ENCODE results near the gene ZFAND3.

ZFAND3 gene

DNA sequence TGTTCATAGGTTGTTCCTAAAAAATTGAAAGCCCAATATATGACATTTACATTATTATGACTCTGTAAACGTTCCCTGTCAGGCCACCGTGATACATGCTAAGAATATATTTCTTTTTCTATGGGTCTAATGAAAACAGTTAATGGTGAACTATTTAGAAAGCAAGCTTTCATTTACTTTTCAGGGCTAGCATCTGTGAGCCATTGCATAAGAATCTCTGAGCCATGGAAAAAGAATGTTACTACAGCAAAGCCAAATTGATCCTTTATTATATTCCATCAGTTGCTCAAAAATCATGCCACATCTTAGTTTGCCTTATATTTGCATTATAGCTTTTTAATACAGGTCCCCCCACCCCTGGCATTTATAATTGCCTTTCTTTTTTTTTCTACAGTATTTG is 275.5 kb downstream of the ZFAND3 start:
- H3K27me3 ChIP-seq (ENCODE audit: control insufficient read depth, insufficient read depth, low read length) = no peaks in the 10 kb centered on the region
- no peak overlapping the region for H3K4me3 ChIP-seq (ENCODE audit: low read length)

DNA sequence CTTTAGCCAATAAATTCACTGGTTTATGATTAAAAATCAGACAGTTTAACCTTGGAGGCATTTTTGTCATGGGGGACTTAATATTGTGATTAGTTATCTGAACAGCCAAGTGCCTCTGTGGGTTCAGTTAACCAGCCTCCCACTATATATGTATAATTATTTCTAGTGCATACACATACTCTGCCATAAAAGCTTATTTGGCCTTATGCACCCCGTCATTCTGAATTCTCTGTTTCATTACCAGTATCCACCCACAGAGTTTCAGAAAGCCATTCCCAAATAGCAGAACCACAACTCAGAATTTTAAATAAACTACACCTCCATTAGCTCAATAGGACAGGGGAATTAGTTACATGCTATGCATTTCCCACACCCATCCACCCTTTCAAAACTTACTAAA is 279.7 kb downstream of the ZFAND3 start:
- Histone ChIP-seq H3K4me3 (ENCODE audit: low read length) (no peak overlapping the region), H3K9ac (ENCODE audit: low read length) (no peak overlapping the region), H3K27me3 (ENCODE audit: control insufficient read depth, insufficient read depth, low read length) (no peaks in the 10 kb centered on the region), H3K36me3 (ENCODE audit: control insufficient read depth, insufficient read depth, low read length) (no peaks in the 10 kb centered on the region), H3K4me1 (ENCODE audit: control insufficient read depth, insufficient read depth, low read length) (no peaks in the 10 kb centered on the region), H3K27ac (ENCODE audit: low read depth, low read length) (no peak overlapping the region)

More for the DNA sequence above, 275.5 kb downstream of the ZFAND3 start:
- Histone ChIP-seq H3K4me1 (ENCODE audit: control insufficient read depth, insufficient read depth, low read length) (peaks cover 23% of the 10 kb centered on the region), H3K9ac (ENCODE audit: low read length) (no peak overlapping the region), H3K27ac (ENCODE audit: low read depth, low read length) (no peak overlapping the region), H3K36me3 (ENCODE audit: control insufficient read depth, insufficient read depth, low read length) (no peaks in the 10 kb centered on the region)

DNA sequence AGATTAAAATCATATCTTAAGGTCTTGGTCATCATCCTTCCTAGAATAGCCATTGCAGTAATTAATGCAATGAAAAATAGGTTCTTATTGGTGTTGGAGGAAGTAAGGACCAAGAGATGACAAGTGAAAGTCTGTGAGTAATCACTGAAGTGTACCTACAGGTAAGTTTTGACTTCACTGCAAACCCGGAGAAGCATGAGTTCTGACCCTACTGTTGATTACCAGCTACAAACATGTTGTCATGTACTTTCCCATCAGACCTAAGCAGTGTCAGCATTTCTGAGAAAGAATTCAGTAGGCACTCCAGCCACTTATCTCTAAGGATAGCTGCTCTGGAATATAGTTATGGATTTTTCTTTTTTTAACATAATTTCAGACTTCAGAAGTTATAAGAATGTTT is 280.9 kb downstream of the ZFAND3 start:
- Histone ChIP-seq H3K4me1 (ENCODE audit: control insufficient read depth, insufficient read depth, low read length) (no peaks in the 10 kb centered on the region), H3K4me3 (ENCODE audit: low read length) (no peak overlapping the region), H3K9ac (ENCODE audit: low read length) (no peak overlapping the region), H3K27me3 (ENCODE audit: control insufficient read depth, insufficient read depth, low read length) (no peaks in the 10 kb centered on the region), H3K36me3 (ENCODE audit: control insufficient read depth, insufficient read depth, low read length) (no peaks in the 10 kb centered on the region), H3K27ac (ENCODE audit: low read depth, low read length) (no peak overlapping the region)

DNA sequence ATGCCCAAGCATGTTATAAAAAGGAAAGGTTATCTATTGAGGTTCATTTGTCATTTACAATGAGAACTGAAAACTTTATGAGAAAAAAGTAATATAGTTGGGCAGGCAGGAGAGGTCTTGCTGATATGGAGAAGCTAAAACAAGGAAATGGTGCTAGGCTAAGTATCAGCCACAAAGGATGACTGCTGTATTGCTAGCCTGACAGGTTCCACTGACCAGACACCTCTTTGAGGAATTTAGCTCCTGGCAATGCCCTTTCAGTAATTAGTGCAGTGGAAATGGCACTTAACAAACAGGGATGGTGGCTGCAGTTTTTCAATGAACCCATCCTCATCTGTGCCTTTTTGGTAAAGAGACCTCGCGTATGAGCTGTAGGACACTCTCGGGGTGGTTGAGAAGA is 284.4 kb downstream of the ZFAND3 start:
- Histone ChIP-seq H3K4me3 (ENCODE audit: low read length) (no peak overlapping the region), H3K4me1 (ENCODE audit: control insufficient read depth, insufficient read depth, low read length) (no peaks in the 10 kb centered on the region), H3K27ac (ENCODE audit: low read depth, low read length) (no peak overlapping the region), H3K9ac (ENCODE audit: low read length) (no peak overlapping the region), H3K27me3 (ENCODE audit: control insufficient read depth, insufficient read depth, low read length) (no peaks in the 10 kb centered on the region), H3K36me3 (ENCODE audit: control insufficient read depth, insufficient read depth, low read length) (no peaks in the 10 kb centered on the region)

DNA sequence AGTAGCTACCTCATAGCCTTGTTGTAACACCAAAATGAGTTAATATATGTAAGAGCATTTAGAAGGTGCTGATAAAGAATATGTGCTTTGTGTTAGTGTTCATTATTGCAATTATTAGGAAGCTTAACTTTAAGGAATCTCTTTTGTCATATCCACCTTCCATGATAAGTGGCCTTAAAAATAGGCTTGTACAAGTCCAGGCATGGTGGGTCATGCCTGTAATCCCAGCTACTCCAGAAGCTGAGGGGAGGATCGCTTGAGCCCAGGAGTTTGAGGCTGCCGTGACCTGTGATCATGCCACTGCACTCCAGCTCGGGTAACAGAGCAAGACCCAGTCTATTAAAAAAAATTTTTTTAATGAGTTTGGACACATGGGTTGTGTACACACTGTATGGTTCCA is 285.5 kb downstream of the ZFAND3 start:
- H3K27me3 ChIP-seq (ENCODE audit: control insufficient read depth, insufficient read depth, low read length) = no peaks in the 10 kb centered on the region
- H3K9ac ChIP-seq (ENCODE audit: low read length) = no peak overlapping the region
- no peaks in the 10 kb centered on the region for H3K36me3 ChIP-seq (ENCODE audit: control insufficient read depth, insufficient read depth, low read length)
- H3K27ac ChIP-seq (ENCODE audit: low read depth, low read length) = no peak overlapping the region
- no peak overlapping the region for H3K4me3 ChIP-seq (ENCODE audit: low read length)
- no peaks in the 10 kb centered on the region for H3K4me1 ChIP-seq (ENCODE audit: control insufficient read depth, insufficient read depth, low read length)

DNA sequence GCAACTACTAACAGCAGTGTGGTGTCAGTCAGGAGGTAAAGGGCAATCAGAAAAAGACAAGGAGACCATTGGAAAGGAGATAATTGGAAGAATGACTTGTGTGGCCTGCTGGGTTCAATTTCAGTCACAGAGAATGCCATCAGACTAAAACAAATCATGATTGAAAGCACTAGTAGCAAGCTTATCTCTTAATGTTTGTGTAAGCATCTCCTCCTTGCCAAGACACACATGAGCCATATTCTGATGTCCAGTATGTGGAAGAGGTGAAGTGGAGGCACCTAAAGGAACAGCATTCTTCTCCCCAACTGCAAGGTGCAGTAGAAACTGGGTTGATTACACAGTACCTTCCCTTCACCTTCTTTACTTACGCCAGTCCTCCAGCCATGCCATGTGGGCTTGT is 287.5 kb downstream of the ZFAND3 start:
- H3K4me1 ChIP-seq (ENCODE audit: control insufficient read depth, insufficient read depth, low read length) = peaks cover 4% of the 10 kb centered on the region
- H3K36me3 ChIP-seq (ENCODE audit: control insufficient read depth, insufficient read depth, low read length) = no peaks in the 10 kb centered on the region
- no peaks in the 10 kb centered on the region for H3K27me3 ChIP-seq (ENCODE audit: control insufficient read depth, insufficient read depth, low read length)
- no peak overlapping the region for H3K4me3 ChIP-seq (ENCODE audit: low read length)
- H3K9ac ChIP-seq (ENCODE audit: low read length) = no peak overlapping the region
- no peak overlapping the region for H3K27ac ChIP-seq (ENCODE audit: low read depth, low read length)

DNA sequence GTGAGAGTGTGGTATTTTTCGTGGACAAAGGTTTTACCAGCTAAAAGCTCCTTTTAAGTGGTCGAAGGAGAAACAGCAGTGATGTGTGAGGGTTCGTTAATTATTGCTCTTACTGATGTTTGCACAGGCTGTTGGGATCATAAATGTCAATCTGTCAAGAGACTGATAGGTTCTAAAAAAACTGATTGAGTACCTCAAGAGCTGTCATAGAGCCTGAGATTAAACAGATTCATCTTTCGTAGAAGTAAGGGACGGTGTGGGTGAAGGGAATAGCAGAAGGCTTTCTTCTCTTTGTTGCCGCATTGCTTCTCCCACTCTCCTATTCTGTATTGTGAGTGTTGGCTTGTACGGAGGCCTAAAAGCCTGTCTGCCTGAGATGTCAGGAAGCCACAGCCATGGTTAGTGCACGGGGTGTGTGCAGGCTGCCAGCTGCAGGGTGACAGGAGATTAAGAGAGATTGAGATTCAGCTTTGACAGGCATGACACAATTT is 291.0 kb downstream of the ZFAND3 start:
- H3K4me3 ChIP-seq (ENCODE audit: low read length) = no peak overlapping the region
- H3K4me1 ChIP-seq (ENCODE audit: control insufficient read depth, insufficient read depth, low read length) = peaks cover 4% of the 10 kb centered on the region
- H3K9ac ChIP-seq (ENCODE audit: low read length) = no peak overlapping the region
- no peaks in the 10 kb centered on the region for H3K36me3 ChIP-seq (ENCODE audit: control insufficient read depth, insufficient read depth, low read length)
- H3K27me3 ChIP-seq (ENCODE audit: control insufficient read depth, insufficient read depth, low read length) = no peaks in the 10 kb centered on the region
- H3K27ac ChIP-seq (ENCODE audit: low read depth, low read length) = no peak overlapping the region

DNA sequence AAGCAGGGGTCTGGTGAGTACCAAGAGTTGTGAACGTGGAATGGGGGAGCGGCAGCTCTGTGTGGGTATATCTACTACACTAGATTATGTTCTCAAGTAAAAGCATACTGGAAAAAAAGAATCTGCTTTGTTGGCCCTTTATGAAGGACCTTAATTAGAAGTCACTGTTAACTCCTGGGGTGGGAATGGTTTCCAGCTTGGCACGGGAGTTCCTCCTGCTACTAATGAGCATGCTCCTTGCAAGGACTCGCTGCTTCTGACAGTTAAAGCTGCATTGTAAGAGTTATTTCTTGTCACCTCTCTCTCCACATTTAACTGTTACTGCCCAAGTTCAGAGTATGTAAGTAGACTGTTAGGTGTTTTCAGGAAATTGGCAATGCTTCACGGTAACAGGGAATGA is 292.7 kb downstream of the ZFAND3 start:
- H3K27me3 ChIP-seq (ENCODE audit: control insufficient read depth, insufficient read depth, low read length) = no peaks in the 10 kb centered on the region
- H3K9ac ChIP-seq (ENCODE audit: low read length) = no peak overlapping the region
- peaks cover 4% of the 10 kb centered on the region for H3K4me1 ChIP-seq (ENCODE audit: control insufficient read depth, insufficient read depth, low read length)

DNA sequence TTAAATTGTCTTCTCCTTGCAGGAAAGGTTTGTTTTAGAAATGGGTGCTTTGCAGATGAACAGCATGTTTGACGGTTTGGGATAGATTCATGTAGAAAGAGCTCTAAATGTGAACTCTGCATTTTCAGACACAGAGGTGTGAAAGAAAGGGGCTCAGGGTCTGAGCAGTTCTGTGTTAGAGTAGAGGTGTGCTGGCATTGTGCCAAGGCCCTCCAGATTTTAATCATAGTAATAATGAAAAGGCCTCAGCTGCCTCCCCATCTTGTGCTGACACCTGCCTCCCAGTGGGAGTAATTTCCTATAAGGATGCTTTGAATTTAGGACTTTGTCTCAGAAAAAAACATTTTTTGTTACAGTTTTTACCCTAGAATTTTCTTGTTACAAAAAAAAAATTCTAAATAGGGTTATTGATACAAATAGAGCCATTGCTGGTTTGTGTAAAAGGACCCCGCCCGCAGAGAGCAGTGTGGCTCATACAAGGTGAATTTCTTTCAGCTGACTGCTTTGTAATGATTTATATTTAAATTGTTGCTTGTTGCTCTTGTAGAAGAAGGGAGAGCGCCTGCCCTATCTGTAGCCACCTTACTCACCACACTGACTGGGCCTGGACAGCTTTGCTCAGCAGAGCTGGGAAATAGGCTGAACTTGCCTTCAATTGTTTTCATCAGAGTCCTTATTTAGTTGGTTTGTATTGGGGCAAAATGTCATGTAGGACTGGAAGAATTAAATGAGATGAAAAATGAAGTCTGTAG is 294.5 kb downstream of the ZFAND3 start:
- peaks cover 4% of the 10 kb centered on the region for H3K4me1 ChIP-seq (ENCODE audit: control insufficient read depth, insufficient read depth, low read length)

More for the DNA sequence above, 292.7 kb downstream of the ZFAND3 start:
- Histone ChIP-seq H3K27ac (ENCODE audit: low read depth, low read length) (no peak overlapping the region), H3K36me3 (ENCODE audit: control insufficient read depth, insufficient read depth, low read length) (no peaks in the 10 kb centered on the region), H3K4me3 (ENCODE audit: low read length) (no peak overlapping the region)

DNA sequence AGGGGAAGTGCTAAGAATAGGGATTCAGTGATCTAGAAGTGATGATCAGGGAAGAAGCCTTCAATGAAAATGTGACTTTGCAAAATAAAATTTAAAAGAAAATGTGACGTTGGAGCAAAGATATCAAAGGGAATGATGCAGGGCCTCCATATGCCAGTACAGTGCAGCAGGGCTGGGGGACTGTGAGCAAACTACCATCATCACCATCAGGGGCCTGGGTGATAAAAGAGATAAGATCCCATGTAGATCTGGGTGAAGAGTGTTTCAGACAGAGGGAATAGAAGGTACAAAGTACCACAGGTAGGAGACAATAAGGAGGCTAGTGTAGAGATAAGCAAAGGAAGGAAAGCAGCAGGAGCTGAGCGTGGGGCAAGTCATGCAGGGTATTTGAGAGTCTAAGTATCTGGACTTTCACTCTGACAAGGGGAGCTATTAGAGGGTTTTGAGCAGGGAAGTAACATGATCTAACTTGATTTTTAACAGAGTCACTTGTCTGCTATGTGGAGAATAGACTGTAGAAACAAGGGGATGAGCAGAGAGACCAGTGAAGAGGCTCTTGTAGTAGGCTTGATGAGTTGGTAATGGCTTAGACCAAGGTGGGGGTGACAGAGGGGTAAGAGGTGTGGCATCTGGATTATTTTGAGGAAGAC is 295.6 kb downstream of the ZFAND3 start:
- Histone ChIP-seq H3K27me3 (ENCODE audit: control insufficient read depth, insufficient read depth, low read length) (no peaks in the 10 kb centered on the region), H3K4me1 (ENCODE audit: control insufficient read depth, insufficient read depth, low read length) (peaks cover 4% of the 10 kb centered on the region), H3K27ac (ENCODE audit: low read depth, low read length) (no peak overlapping the region), H3K4me3 (ENCODE audit: low read length) (no peak overlapping the region), H3K36me3 (ENCODE audit: control insufficient read depth, insufficient read depth, low read length) (no peaks in the 10 kb centered on the region), H3K9ac (ENCODE audit: low read length) (no peak overlapping the region)

More for the DNA sequence above, 294.5 kb downstream of the ZFAND3 start:
- no peak overlapping the region for H3K27ac ChIP-seq (ENCODE audit: low read depth, low read length)
- no peak overlapping the region for H3K4me3 ChIP-seq (ENCODE audit: low read length)
- no peak overlapping the region for H3K9ac ChIP-seq (ENCODE audit: low read length)
- no peaks in the 10 kb centered on the region for H3K27me3 ChIP-seq (ENCODE audit: control insufficient read depth, insufficient read depth, low read length)
- H3K36me3 ChIP-seq (ENCODE audit: control insufficient read depth, insufficient read depth, low read length) = no peaks in the 10 kb centered on the region

DNA sequence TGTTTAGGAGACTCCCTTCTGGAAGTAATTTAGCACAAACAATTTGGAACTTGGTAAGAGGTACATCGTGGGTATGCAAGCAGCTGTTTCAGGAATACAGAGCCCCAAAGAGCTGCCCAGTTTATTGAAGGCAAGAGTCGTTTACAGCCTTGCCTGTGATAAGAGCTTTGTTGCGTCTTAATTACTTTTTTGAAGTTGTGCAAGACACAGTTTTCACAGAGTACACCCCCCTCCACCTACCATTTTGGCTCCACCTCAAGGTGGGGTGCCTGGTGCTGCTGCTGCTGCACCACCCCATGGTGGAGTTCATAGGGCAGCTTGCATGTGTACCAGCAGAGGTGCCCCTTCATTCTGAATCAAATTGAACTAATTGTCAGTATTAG is 296.1 kb downstream of the ZFAND3 start:
- Histone ChIP-seq H3K36me3 (ENCODE audit: control insufficient read depth, insufficient read depth, low read length) (no peaks in the 10 kb centered on the region), H3K4me1 (ENCODE audit: control insufficient read depth, insufficient read depth, low read length) (peaks cover 2% of the 10 kb centered on the region), H3K9ac (ENCODE audit: low read length) (no peak overlapping the region), H3K27ac (ENCODE audit: low read depth, low read length) (no peak overlapping the region), H3K27me3 (ENCODE audit: control insufficient read depth, insufficient read depth, low read length) (no peaks in the 10 kb centered on the region), H3K4me3 (ENCODE audit: low read length) (no peak overlapping the region)

DNA sequence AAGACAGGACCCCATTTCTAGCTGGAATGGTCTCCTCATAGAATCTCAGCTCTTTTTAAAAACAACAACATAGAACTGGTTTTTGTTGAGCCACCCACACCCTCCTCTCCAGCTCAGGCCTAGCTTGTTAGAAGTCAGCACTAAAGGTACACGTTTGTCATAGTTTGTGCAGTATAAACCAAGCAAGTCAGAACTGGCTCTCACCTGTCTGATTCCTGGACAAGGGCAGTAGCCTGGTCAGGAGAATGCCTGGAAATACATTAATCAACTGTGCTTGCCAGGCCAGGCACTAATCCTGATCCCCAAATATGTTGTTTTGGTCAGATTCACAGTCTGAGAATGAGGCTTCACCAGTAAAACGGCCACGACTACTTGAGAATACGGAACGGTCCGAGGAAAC is 296.7 kb downstream of the ZFAND3 start:
- no peak overlapping the region for H3K9ac ChIP-seq (ENCODE audit: low read length)
- no peaks in the 10 kb centered on the region for H3K4me1 ChIP-seq (ENCODE audit: control insufficient read depth, insufficient read depth, low read length)
- no peak overlapping the region for H3K4me3 ChIP-seq (ENCODE audit: low read length)
- H3K27ac ChIP-seq (ENCODE audit: low read depth, low read length) = no peak overlapping the region
- no peaks in the 10 kb centered on the region for H3K36me3 ChIP-seq (ENCODE audit: control insufficient read depth, insufficient read depth, low read length)
- H3K27me3 ChIP-seq (ENCODE audit: control insufficient read depth, insufficient read depth, low read length) = no peaks in the 10 kb centered on the region

DNA sequence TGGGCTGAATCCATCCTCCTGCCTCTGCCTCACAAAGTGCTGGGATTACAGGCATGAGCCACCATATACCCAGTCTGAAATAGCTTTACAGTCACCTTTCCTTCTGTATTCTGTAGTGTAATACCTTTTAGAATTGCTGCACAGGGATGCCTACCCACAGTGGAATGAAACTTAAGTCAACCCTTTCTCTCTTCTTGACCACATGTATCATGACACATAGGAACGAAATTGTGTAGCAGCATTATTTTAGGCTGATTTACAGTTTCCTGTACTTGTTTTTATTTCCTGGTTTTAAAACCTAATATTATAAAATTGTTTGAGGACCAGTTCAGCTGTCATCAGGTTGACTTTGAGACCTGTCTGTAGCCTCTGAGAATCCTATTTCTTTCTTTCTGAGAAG is 297.8 kb downstream of the ZFAND3 start:
- H3K27ac ChIP-seq (ENCODE audit: low read depth, low read length) = no peak overlapping the region
- H3K9ac ChIP-seq (ENCODE audit: low read length) = no peak overlapping the region
- H3K4me1 ChIP-seq (ENCODE audit: control insufficient read depth, insufficient read depth, low read length) = no peaks in the 10 kb centered on the region
- no peak overlapping the region for H3K4me3 ChIP-seq (ENCODE audit: low read length)
- no peaks in the 10 kb centered on the region for H3K27me3 ChIP-seq (ENCODE audit: control insufficient read depth, insufficient read depth, low read length)
- no peaks in the 10 kb centered on the region for H3K36me3 ChIP-seq (ENCODE audit: control insufficient read depth, insufficient read depth, low read length)
